DLD1 (cell line): ENCODE measurements around the gene SMLR1.

ENCODE experiments used
- in situ Hi-C: cut with HindIII; loops from 2 replicates; pipeline ENCODE4 v1.10.0; 2017; ENCODE audit warnings: low sequenced_read_pairs

SMLR1 gene

GRCh38 chr6:130849594-130849993 lies 22.4 kb downstream of the SMLR1 start:
- in situ Hi-C loops: no loop called here

GRCh38 chr6:130851026-130851425 lies 23.8 kb downstream of the SMLR1 start:
- in situ Hi-C loops: no loop called here

- in situ Hi-C loops: no loop called here
Observed at GRCh38 chr6:130852844-130853554, 25.8 kb downstream of the SMLR1 start.

- in situ Hi-C loops: no loop called here
Observed at GRCh38 chr6:130853555-130854183, 26.5 kb downstream of the SMLR1 start.

GRCh38 chr6:130858054-130858453 lies 30.8 kb downstream of the SMLR1 start:
- in situ Hi-C loops: no loop called here

- in situ Hi-C loops: no loop called here
Observed at GRCh38 chr6:130858498-130859160, 31.4 kb downstream of the SMLR1 start.

GRCh38 chr6:130859161-130859867 lies 32.1 kb downstream of the SMLR1 start:
- in situ Hi-C loops: no loop called here

- in situ Hi-C loops: no loop called here
Observed at GRCh38 chr6:130862370-130862769, 35.2 kb downstream of the SMLR1 start.

GRCh38 chr6:130863415-130864230 lies 36.4 kb downstream of the SMLR1 start:
- in situ Hi-C loops: no loop called here

- in situ Hi-C loops: no loop called here
Observed at GRCh38 chr6:130864344-130864743, 37.1 kb downstream of the SMLR1 start.

GRCh38 chr6:130865793-130866192 lies 38.6 kb downstream of the SMLR1 start:
- in situ Hi-C loops: no loop called here

GRCh38 chr6:130869681-130870080 lies 42.5 kb downstream of the SMLR1 start:
- in situ Hi-C loops: no loop called here

GRCh38 chr6:130870179-130870880 lies 43.1 kb downstream of the SMLR1 start:
- in situ Hi-C loops: no loop called here

GRCh38 chr6:130872250-130873095 lies 45.3 kb downstream of the SMLR1 start:
- in situ Hi-C loops: no loop called here

- in situ Hi-C loops: no loop called here
Observed at GRCh38 chr6:130873746-130874145, 46.5 kb downstream of the SMLR1 start.

GRCh38 chr6:130879826-130880225 lies 52.6 kb downstream of the SMLR1 start:
- in situ Hi-C loops: no loop called here

- in situ Hi-C loops: no loop called here
Observed at GRCh38 chr6:130882370-130882769, 55.2 kb downstream of the SMLR1 start.

GRCh38 chr6:130885392-130886192 lies 58.4 kb downstream of the SMLR1 start:
- in situ Hi-C loops: no loop called here
